Sigmoid colon (tissue), 7 donors: ENCODE measurements around the gene MYORG. TPM values are rescaled to one million over a fixed set of nuclear protein-coding genes. Genes with fewer than 3 reads are reported as not detected.

ENCODE experiments used
- DNase-seq: peaks from one replicate; pipeline ENCODE4 v3.0.0-alpha.2; 2019
- H3K27ac ChIP-seq, 4 donors: fragments of 200-600 bp; sonication (generic); one replicate each; pipeline ENCODE4 v1.5.1; 2016 to 2019; ENCODE audit warnings: mild to moderate bottlenecking in 1 of 4
- H3K27me3 ChIP-seq, 3 donors: fragments of 200-600 bp; sonication (generic); one replicate each; pipeline ENCODE4 v1.5.1; 2019; ENCODE audit warnings: mild to moderate bottlenecking in 1 of 3
- H3K36me3 ChIP-seq, 4 donors: fragments of 200-600 bp; sonication (generic); one replicate each; pipeline ENCODE4 v1.5.1; 2016 to 2019
- H3K4me1 ChIP-seq, 4 donors: fragments of 200-600 bp; sonication (generic); one replicate each; pipeline ENCODE4 v1.5.1; 2017 to 2019
- H3K4me3 ChIP-seq, 4 donors: fragments of 200-600 bp; sonication (generic); one replicate each; pipeline ENCODE4 v1.5.1; 2017 to 2019; ENCODE audit warnings: mild to moderate bottlenecking in 2 of 4, moderate library complexity in 1 of 4
- H3K9me3 ChIP-seq, 4 donors: fragments of 200-600 bp in 3 of 4; sonication (generic) in 3 of 4; one replicate each; pipeline versions ENCODE4 v1.5.1 to v1.6.1; 2013 to 2019
- CTCF ChIP-seq, 4 experiments: fragments of 450-650 bp in 3 of 4; fragments of 200-600 bp in 1 of 4; IDR thresholded peaks; one replicate each; pipeline ENCODE4 v1.5.1; 2016 to 2019; ENCODE audit warnings: antibody characterized with exemption in 4 of 4, mild to moderate bottlenecking in 3 of 4, moderate library complexity in 2 of 4
- EP300 ChIP-seq, 4 donors: sonication (generic); formaldehyde crosslinking; IDR thresholded peaks; one replicate each; pipeline ENCODE4 v1.6.1; 2017; ENCODE audit warnings: antibody characterized with exemption in 4 of 4
- POLR2A ChIP-seq, 2 donors: fragments of 450-650 bp; IDR thresholded peaks; one replicate each; pipeline ENCODE4 v1.6.1; 2016; ENCODE audit warnings: antibody characterized with exemption in 2 of 2, mild to moderate bottlenecking in 2 of 2, moderate library complexity in 2 of 2
- POLR2AphosphoS5 ChIP-seq, 4 donors: sonication (generic); formaldehyde crosslinking; IDR thresholded peaks; one replicate each; pipeline ENCODE4 v1.6.1; 2017; ENCODE audit warnings: antibody characterized with exemption in 4 of 4
- WGBS, 2 donors: extraction: QIAGEN DNeasy Blood & Tissue Kit; methylation state at CpG; one replicate each; pipeline ENCODE4 v1.1.7; 2013; 5-methylcytosine and 5-hydroxymethylcytosine counted together
- intact Hi-C: fragments of 100-400 bp; cut with DNase I; formaldehyde crosslinking; loops from one replicate; pipeline ENCODE4 v1.15.1; 2023
- polyA plus RNA-seq, 3 donors: library from polyadenylated mRNA; stranded (reverse); fragments of 200-250 nt; gene quantifications; one replicate each; pipeline ENCODE4 v1.2.3, GENCODE V29; 2013
- total RNA-seq, 4 donors: library from RNA; depleted of rRNA; stranded (reverse); fragments of >200 nt; gene quantifications; one replicate each; pipeline ENCODE4 v1.1.0, GENCODE V29; 2016
- donor health status: healthy with polysubstance abuse.
- donor health status: Bipolar disorder and iron deficiency.
- donor health status: healthy.

MYORG gene
- total and polyA plus RNA-seq, 7 donors, result 3.0 to 23.5 (median 18.5) TPM

- no peak overlapping the region for H3K4me3 ChIP-seq
- no peak for DNase-seq
- no peaks in the 10 kb centered on the region for H3K27me3 ChIP-seq
- H3K36me3 ChIP-seq, result peaks cover 0 to 7% (median 0%) of the 10 kb centered on the region in 4 donors
- intact Hi-C loops, result loop anchor here (5.0 kb wide), 2 partner anchors 123 to 168 kb away; partner anchors contain the start of genes DNAI1 and FAM219A
- no peaks in the 10 kb centered on the region for H3K9me3 ChIP-seq
- H3K27ac ChIP-seq, result peak overlapping the region in 3 of 4 donors; percentile 34 to 94 (median 45)
- peaks cover 0 to 65% (median 28%) of the 10 kb centered on the region in 4 donors for H3K4me1 ChIP-seq
- 68 to 80% methylated on average over 1 of the region's 1 CpG for WGBS, 2 donors
- TF ChIP-seq POLR2A (IDR thresholded peaks at IDR 0.05) (no peak), EP300 (IDR thresholded peaks at IDR 0.05) (no peak), CTCF (IDR thresholded peaks at IDR 0.05) (no peak), POLR2AphosphoS5 (IDR thresholded peaks at IDR 0.05) (no peak)
These were observed 42.3 kb downstream of the MYORG start for GRCh38 chr9:34334337-34334824.

- H3K27ac ChIP-seq, result peak overlapping the region in 2 of 4 donors; percentile 45 to 94
- intact Hi-C loops, result loop anchor here (2.0 to 5.0 kb wide), 3 partner anchors 123 to 257 kb away; partner anchors contain the start of genes DNAI1 and FAM219A
- H3K27me3 ChIP-seq, result no peaks in the 10 kb centered on the region
- no peaks in the 10 kb centered on the region for H3K9me3 ChIP-seq
- TF ChIP-seq POLR2AphosphoS5 (IDR thresholded peaks at IDR 0.05) (no peak), EP300 (IDR thresholded peaks at IDR 0.05) (no peak), POLR2A (IDR thresholded peaks at IDR 0.05) (no peak), CTCF (IDR thresholded peaks at IDR 0.05) (no peak)
- H3K4me3 ChIP-seq, result no peak overlapping the region
- no peak for DNase-seq
- H3K4me1 ChIP-seq, result peaks cover 0 to 61% (median 23%) of the 10 kb centered on the region in 4 donors
- peaks cover 0 to 1% (median 0%) of the 10 kb centered on the region in 4 donors for H3K36me3 ChIP-seq
- WGBS, 2 donors, result 73 to 75% methylated on average over 3 of the region's 3 CpGs
These were observed 42.9 kb downstream of the MYORG start for GRCh38 chr9:34333836-34334235.

- intact Hi-C loops, result loop anchor here (2.0 to 5.0 kb wide), 3 partner anchors 125 to 258 kb away; partner anchors contain the start of genes DNAI1 and FAM219A
- 33 to 49% methylated on average over 7 of the region's 7 CpGs for WGBS, 2 donors
- DNase-seq, result no peak
- Histone ChIP-seq H3K4me3 (no peak overlapping the region), H3K36me3 (no peaks in the 10 kb centered on the region), H3K27me3 (no peaks in the 10 kb centered on the region), H3K9me3 (no peaks in the 10 kb centered on the region), H3K4me1 (peaks cover 0 to 56% (median 23%) of the 10 kb centered on the region in 4 donors), H3K27ac (peak overlapping the region in 3 of 4 donors; percentile 33 to 94 (median 45))
- TF ChIP-seq CTCF (IDR thresholded peaks at IDR 0.05), result peak; percentile 51 to 65 (median 54)
- no peak for TF ChIP-seq POLR2A (IDR thresholded peaks at IDR 0.05)
These were observed 44.4 kb downstream of the MYORG start for GRCh38 chr9:34332076-34332964.

DNA sequence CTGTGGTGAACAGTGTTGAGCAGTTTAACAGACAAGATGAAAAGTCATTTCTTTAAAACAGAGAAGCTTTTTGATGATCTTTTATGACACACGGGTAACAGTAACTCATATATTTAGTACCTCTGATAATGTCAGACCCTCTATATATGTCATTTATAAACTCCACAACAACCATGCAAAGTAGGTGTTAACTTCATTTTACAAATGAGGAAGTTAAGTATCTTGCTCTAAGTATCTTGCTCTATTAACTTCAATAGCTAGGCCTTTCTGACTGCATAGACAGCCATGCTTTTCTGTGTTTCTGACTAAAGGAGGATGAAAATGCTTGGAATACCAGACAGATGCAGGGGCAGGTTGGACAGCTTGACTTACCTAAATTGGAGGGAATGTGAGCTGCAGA, 45.5 kb downstream of the MYORG start:
- Histone ChIP-seq H3K9me3 (no peaks in the 10 kb centered on the region), H3K4me1 (peaks cover 0 to 52% (median 23%) of the 10 kb centered on the region in 4 donors), H3K36me3 (no peaks in the 10 kb centered on the region), H3K4me3 (no peak overlapping the region), H3K27ac (peak overlapping the region in 2 of 4 donors; percentile 44 to 94), H3K27me3 (no peaks in the 10 kb centered on the region)
- WGBS, 2 donors, result 80 to 84% methylated on average over 1 of the region's 1 CpG
- intact Hi-C loops, result loop anchor here (1.0 to 5.0 kb wide), 3 partner anchors 48 to 171 kb away; partner anchors contain the start of genes DNAI1 and FAM219A
- TF ChIP-seq EP300 (IDR thresholded peaks at IDR 0.05) (no peak), CTCF (IDR thresholded peaks at IDR 0.05) (no peak), POLR2AphosphoS5 (IDR thresholded peaks at IDR 0.05) (no peak), POLR2A (IDR thresholded peaks at IDR 0.05) (no peak)
- no peak for DNase-seq
